SKM-1 treated with dmso at 0.1 percent for 144 hours (cell line): ENCODE data around the gene XRCC1.
"Not testable (repeated sequence)": the region's sequence is repeated elsewhere in the genome, so short reads cannot be mapped to it uniquely, and the experiment has no call there.

Experiments used
- DNase-seq: peaks from one replicate; lab custom pipeline; 2025; ENCODE audit not compliant: unreplicated experiment; lab: John Stamatoyannopoulos, UW

XRCC1 gene

GRCh38 chr19:43605875-43606568, 30.7 kb upstream of the XRCC1 start:
- no peak for DNase-seq

DNA sequence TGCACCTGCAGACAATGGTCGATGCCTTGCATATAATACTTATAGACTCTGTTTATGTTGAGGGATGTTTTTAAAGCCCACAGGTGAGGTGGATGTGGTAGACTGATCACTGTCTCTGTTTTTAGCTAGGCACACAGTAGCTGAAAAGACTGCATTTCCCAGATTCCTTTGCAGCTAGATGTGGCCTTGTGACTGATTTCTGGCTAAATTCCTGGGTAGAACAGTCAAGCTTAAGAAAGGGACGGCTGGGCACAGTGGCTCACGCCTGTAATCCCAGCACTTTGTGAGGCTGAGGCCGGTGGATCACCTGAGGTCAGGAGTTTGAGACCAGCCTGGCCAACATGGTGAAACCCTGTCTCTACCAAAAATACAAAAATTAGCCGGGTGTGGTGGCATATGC, 25.0 kb upstream of the XRCC1 start:
- not testable (repeated sequence) for DNase-seq

- no peak for DNase-seq
Observed at GRCh38 chr19:43599635-43600295, 24.4 kb upstream of the XRCC1 start.

DNA sequence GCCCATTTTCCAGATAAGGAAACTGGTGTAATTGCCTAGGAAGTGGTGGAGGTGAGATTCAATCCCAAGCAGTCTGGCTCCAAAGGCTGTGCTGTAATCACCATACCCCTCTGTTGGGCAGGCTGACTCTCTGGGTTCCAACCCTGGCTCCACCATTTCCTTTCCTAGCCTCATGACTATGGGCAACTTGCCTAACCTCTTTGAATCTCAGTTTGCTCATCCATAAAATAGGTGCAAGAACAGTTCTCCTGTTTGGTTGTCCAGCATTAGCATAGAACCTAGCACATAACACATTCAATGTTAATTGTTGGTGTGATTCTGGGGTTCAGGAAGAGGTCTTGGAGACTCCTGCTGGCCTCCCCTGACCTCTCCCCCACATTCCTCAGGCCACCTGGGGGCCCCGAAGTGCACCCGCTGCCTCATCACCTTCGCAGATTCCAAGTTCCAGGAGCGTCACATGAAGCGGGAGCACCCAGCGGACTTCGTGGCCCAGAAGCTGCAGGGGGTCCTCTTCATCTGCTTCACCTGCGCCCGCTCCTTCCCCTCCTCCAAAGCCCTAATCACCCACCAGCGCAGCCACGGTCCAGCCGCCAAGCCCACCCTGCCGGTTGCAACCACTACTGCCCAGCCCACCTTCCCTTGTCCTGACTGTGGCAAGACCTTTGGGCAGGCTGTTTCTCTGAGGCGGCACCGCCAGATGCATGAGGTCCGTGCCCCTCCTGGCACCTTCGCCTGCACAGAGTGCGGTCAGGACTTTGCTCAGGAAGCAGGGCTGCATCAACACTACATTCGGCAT, 23.3 kb upstream of the XRCC1 start:
- DNase-seq: no peak

- no peak for DNase-seq
Observed at GRCh38 chr19:43597876-43598275, 22.5 kb upstream of the XRCC1 start.

DNA sequence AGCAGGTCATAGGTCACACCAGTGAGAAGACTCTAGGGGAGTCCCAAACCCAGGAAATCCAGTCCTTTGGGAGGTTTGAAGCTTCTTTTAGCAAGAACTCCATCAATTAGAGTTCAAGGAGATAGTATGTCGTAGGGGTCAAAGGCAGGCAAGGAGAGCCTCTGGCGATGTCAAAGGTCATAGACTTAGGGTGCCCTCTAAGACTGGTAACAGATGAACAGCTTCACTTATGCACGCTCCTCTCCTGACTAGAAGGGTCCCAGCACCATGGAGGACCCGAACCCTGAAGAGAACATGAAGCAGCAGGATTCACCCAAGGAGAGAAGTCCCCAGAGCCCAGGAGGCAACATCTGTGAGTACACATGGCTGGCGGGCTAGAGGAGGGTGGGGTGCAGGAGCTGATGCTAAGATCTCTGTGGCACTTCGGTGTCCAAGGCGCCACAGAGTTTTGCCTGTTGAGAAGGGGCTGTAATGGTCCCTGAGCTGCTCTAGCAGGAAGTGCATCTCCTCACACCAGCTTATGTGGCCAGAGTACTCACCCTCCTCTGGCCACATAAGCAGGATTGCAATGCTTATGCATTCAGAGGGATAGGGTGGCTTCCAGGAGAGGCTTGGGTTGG, 21.6 kb upstream of the XRCC1 start:
- no peak for DNase-seq

- DNase-seq: peak; percentile 90
Observed at GRCh38 chr19:43595999-43596841, 20.9 kb upstream of the XRCC1 start, which contains the start of the genes IRGQ and ZNF576. Gene IRGQ, minus strand, starts transcription at chr19:43596134. Its CDS starts 796 bp downstream, at chr19:43595338. Gene ZNF576, plus strand, starts transcription at chr19:43596595. Its CDS starts 514 bp downstream, at chr19:43597109.

DNA sequence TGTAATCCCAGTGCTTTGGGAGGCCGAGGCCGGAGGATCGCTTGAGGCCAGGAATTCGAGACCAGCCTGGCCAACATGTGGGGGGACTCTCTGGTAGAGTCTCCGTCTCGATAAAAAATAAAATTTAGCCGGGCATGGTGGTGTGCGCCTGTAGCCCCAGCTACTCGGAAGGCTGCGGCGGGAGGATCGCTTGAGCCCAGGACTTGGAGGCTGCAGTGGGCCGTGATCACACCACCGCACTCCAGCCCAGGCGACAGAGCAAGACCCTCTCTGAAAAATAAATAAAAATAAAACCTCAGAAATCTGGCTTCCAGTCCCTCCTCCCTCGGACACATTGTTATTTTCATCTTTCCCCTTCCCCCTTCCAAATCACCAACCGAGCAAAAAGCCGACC, 20.3 kb upstream of the XRCC1 start:
- DNase-seq: no peak

DNA sequence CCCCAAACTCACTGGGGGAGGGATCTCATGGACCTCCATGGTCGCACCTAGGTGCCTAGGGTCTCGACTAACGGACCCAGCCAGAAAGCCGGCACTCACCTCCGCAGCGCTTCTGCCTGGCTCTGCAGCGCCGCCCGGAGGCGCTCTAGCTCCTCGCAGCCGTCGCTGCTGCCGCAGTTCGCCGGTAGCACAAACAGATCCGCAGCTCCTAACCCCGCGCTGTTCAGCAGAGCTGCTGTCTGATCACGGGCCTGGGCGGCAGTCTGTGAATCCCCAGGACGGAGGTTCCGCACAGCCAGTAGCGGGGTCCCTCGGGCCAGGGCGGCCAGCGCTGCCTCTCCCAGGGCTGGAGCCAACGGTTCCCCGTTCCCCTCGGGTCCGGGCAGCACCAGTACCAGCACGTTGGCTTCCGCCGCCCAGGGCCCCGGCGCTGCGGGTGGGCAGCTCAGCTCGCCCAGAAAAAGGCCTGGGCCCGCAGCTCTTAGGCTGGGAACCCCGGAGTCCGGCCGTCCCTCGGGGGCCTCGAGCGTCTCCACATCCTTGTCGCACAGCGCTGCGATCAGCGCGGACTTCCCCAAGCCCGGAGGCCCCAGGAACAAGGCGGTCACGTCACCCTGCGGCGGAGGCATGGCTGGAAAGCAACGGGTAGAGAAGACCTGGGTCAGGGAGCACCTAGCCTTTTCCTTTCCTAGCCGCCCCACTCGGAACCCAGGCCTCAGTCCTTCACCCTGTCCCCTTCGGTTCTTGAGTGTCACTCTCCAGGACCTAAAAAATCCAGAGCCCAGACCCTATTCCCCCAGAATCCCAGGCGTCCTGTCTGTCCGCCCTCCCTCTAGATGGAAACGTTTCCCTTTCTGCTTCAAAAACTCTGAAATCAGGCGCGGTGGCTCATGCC, 19.6 kb upstream of the XRCC1 start:
- peak; percentile 14 for DNase-seq

- DNase-seq: no peak
Observed at GRCh38 chr19:43594081-43594697, 18.9 kb upstream of the XRCC1 start.

- DNase-seq: no peak
Observed at GRCh38 chr19:43592800-43593350, 17.5 kb upstream of the XRCC1 start.

DNA sequence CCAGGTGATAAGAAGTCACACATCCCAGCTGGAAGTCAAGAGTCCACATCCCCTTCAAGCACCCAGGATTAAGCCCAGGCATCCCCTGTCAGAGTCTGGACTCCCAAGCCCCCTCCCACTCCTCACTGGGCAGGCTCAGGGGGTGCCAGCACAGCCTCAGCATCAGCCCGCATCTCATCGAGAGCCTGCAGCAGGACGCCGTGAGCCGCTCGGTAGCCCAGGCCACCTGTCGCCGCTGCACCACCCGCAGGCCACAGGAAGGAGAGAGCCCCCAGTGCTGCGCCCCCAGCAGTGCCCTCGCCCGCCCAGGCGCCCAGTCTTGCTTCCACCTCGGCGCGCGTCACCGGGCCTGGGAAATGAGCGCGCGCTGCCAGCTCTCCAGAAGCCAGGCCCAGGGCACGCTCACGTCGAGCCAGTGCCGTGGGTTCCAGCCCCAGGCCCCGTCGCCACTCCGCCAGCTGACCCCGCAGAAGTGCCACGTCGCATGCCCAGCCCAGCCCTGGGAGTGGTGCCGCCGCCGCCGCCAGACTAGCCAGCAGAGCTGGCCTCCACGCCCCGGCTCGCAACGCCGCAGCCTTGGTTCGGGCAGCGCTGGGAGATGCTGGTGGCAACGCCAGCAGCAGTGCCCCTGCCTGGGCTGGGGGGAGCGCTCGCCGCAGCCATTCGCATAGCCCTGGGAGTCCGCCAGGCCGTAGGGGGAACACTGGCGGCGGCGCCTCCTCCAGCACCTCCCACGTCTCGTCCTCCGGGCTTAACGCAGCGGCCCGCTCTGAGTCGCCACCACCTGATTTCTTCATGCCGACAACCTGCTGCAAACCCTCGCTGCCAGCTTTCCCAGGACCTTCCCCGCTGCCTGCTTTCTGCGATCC, 16.8 kb upstream of the XRCC1 start:
- DNase-seq: no peak

GRCh38 chr19:43589678-43590077, 14.4 kb upstream of the XRCC1 start:
- DNase-seq: no peak

DNA sequence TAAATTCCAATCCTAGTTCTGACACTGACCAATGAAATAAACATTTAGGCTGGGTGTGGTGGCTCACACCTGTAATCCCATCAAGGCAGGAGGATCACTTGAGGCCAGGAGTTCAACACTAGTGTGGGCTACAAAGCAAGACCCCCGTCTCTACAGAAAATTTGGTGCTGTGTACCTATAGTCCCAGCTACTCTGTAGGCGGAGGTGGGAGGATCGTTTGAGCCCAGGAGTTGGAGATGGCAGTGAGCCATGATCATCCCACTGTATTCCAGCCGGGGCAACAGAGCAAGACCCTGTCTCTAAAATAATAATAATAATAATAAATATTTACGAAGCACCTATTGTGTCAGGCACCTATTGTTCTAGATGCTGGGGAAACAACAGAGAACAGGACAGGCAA, 13.9 kb upstream of the XRCC1 start:
- no peak for DNase-seq

DNA sequence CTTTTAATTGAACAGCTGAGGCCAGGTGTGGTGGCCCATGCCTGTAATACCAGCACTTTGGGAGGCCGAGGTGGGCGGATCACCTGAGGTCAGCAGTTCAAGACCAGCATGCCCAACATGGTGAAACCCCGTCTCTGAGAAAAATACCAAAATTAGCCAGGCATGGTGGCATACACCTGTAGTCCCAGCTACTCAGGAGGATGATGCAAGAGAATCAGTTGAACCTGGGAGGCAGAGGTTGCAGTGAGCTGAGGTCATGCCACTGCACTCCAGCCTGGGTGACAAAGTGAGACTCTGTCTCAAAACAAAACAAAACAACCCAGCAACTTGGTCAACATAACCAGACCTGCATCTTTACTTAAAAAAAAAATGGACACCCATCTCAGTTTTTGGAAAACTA, 11.7 kb upstream of the XRCC1 start:
- DNase-seq: not testable (repeated sequence)

GRCh38 chr19:43586346-43586745, 11.0 kb upstream of the XRCC1 start:
- no peak for DNase-seq

- no peak for DNase-seq
Observed at GRCh38 chr19:43584484-43584883, 9.2 kb upstream of the XRCC1 start.

- no peak for DNase-seq
Observed at GRCh38 chr19:43582495-43582894, 7.2 kb upstream of the XRCC1 start.
